Eye (tissue), 1 donor: ENCODE data around the gene GSTM5.
"Not testable (repeated sequence)": the region's sequence is repeated elsewhere in the genome, so short reads cannot be mapped to it uniquely, and the experiment has no call there.

ENCODE experiments used
- DNase-seq: peaks from one replicate; pipeline ENCODE4 v3.0.0-alpha.2; 2015

GSTM5 gene

DNA sequence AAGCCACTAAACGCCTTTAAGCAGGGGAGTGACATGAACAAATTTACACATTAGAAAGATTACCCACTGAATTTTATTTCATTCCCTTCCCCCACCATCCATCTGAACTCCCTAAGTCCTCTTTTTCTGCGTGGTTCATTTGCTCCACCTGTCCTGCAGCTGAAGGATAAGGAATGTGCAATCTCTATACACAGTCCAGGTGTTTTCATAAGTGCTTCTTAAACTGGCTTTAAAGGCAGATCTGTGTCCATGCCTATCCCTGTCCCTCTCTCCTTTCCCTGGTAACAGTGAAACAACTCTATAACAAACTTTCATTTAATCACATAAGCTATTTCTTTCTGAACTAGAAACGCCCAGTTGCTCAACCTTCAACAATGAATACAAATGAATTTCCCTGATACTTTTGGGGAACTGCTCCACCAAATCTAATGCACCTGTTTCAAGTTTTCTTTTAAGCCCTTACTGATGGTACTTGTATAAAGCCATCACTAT, 20.4 kb downstream of the GSTM5 start:
- DNase-seq: no peak

DNA sequence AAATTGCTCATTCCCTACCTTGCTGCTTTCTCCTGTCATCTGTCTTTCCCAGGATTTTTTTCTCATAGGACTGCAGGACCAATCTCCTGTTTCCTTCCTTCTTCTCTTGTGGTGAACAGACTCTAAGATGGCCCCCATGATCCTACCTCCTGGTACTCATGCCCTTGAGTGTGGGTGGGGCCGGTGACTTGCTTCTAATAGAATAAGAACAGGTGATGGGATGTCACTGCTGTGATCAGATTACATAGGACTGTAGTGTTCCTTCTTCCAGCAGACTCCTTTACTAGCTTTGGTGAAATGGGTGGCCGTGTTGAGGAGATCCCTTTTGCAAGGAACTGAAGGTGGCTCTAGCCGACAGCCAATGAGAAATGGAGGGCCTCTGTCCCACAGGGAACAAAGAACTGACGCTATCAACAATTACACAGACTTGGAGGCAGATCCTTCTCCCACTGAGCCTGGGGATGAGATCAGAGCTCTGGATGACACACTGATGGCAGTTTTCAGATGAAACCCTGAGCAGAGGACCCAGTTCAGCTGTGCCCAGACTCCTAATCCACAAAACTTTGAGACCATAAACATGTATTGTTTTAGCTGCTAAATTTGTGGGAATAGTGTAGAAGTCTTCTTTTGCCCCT, 21.3 kb downstream of the GSTM5 start:
- DNase-seq: no peak

DNA sequence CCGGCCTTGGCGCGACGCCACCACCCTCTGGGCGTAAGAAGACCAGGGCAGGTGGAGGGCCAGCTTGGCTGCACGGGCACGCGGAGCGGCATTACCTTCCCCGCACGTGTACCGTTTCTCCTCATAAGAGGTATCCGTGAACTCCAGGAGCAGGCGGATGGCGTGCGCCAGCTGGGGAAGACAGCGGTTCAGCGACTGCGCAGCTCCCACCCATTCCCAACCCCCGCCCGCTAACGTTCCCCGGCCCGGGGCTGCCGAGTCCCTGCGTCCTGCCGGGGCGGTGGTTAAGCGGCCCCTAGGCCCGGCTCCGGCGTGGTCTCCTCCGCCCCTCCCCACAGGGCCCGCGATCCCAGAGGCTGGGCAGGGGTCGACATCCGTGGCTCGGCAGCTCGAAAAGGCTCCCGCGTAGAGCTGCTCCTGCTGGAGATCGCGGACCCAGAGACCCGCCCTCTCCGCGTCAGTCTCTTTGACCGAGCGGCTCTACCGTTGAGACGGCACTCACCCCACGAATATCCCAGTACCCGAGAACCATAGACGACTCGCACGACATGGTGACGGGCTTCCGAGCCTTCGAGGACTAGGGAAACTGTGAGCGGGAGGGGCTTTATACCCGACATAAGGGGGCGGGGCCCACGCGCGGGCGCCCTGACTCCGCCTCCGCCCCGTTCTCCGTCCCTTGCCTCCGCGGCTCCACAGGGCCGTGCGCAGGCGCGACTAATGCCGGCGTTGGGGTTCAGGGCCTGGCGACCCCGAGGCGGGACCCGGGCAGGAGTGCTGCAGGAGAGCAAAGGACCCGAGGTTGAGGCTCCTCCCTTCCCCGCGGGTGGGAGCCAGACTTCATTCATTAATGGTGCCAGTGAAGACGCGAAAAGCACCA, 27.9 kb downstream of the GSTM5 start:
- DNase-seq: peak; percentile 96

DNA sequence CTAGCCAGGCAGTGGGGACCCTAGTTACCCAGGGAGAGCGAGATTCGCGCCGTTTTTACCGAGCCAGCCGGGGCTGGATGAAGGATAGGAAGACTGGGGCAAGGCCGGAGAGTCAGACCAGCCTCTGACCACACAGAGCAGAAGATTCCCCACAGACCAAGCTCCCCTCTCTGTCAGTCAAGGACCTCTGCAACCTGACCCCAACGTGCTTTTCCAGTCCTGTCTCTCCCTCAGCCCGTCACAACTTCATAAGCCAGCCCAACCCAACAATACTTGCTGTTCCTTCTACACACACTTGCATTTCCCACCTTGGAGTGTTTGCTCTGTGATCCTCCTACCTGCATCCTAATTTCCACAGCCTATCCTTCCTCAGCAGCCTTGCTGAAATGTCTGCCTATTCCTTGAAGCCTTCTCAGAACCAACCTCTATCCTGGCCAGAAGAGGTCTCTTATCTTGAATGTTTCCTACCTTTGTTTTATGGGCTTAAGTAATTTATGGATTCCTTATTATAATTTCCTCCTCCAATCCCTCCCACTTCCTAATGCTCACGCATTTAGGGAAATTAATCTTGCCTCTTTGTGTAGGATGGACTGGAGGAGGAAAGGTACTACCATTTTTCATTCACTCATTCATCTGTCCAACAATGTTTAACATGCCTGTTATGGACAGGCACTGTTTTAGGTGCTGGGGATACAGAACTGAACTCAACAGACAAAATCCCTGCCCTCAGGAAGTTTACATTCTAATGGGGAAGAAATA, 28.7 kb downstream of the GSTM5 start, which contains the start of gene GSTM3:
GSTM3 (minus strand) TSS at position 424 of the 759 bp plus-strand sequence. CDS start 751 bp downstream, outside the sequence.
- DNase-seq: no peak

DNA sequence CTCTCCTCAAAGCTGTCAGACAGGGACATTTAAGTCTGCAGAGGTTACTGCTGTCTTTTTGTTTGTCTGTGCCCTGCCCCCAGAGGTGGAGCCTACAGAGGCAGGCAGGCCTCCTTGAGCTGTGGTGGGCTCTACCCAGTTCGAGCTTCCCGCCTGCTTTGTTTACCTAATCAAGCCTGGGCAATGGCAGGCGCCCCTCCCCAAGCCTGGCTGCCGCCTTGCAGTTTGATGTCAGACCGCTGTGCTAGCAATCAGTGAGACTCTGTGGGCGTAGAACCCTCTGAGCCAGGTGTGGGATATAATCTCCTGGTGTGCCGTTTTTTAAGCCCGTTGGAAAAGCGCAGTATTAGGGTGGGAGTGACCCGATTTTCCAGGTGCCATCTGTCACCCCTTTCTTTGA, 36.3 kb downstream of the GSTM5 start:
- DNase-seq: not testable (repeated sequence)

DNA sequence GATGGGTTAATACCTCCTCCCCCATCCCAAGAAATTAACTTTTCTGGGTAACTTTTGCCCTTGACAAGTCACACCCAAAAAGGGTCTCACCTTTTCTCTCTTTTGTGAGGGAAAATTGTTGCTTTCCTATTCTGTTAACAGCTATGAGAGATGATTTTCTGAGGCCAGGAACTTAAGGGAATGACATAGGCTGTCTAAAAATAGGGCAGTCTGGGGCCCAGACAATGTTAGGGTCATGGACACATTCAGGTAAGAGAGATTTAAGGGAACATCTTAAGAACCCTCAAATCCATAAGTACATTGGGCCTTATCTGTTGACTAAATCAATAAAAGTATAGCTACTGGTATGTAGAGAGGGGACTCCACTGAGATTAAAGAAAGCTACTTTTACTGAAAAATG, 37.2 kb downstream of the GSTM5 start:
- no peak for DNase-seq

DNA sequence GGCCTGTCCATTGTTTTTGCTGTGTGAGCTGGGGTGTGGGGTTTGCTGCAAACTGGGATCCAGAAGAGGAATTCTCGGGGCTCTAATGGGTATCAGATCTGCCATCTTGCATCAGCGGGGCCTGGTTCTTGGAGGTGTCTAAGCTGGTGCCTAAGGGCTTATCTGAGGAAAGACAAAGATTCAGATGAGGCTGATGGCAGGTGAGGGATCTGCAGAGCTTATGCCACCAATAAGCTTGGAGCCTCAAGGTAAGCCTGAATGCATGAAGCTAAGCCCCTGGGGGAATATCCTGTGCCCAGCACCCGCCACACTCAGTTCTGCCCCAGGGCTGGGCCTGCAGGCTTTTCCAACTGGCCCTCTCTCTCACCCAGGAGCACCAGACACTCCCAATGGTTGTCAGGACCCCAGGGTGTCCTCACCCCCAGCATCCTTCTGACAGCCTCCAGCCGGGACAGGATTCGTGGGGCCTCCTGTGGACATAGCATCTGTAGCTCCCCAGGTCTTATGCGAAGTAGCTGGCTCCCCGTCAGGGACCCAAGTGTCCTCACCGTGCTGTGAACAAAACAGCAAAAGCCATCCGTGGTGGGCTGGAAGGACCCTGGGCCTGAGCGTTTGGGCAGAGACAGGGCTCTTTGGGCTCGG, 38.3 kb downstream of the GSTM5 start:
- DNase-seq: no peak

DNA sequence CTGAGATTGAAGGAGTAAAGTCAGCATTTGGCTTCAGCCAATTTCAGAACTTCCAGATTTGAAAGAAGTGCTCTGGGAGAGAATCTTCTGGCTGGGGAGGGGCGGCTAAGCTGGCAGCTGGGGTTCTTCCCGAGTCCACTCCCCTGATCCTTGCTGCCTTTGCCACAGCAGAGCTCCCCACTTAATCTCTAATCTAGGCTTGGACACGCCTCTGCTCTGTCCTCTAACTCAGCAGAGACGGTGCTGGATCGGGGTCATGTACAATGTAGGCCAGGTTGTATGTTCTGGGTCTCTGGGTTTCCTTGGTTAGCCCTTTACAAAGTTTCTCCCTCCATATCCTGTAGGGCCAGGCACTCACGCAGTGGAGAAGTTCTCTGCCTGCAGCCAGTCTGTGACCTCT, 38.9 kb downstream of the GSTM5 start:
- no peak for DNase-seq

DNA sequence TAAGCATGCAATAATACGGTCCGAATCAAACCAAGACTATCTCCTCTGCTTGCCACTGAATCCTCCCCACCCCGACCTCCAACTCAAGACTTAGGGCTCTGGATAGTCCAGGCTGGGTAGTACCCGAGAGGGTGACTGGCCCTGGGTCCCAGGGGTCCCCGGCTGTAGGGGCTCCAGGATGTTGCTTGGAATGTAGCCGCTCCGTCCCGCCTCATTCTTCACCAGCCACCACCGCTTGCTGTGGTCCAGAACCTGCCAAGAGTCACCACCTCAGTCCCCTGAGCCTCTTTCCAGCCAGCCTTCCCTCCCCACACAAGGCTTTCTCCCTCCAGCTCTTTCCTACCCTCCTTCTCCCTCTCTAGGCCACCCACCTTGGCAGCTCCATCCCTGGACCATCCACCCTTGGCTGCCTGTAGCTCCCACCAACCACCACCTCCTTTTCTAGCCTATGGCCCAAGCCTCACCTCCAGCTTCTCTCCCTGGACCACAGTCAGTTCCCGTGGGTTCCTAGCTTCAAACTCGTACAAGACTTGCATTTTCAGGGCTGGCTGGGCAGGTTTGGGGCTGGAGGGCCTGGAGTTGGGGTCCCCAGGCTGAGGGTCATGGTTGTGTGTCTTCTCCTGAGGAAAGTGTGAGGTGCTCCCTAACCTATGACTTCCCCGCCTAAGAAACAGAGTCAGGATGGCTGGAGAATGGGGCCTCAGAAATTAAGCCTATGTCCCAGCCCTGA, 39.6 kb downstream of the GSTM5 start:
- DNase-seq: no peak

DNA sequence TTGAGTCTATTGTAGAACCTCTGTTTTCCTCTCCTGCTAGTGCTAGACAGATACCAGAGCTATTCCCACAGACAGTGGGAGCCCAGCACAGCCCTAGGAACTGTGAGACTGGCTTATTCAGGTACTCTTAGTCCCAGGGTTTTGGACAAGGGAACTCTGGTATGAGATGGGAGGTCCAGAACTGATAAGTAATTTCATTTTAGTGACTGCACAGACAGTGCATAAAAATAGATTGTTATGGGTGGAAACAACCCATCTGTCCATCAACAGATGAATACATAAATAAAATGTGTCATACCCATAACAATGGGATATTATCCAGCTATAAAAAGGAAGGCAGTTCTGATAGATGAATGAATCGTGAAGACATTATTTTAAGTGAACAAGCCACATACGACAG, 42.7 kb downstream of the GSTM5 start:
- no peak for DNase-seq

DNA sequence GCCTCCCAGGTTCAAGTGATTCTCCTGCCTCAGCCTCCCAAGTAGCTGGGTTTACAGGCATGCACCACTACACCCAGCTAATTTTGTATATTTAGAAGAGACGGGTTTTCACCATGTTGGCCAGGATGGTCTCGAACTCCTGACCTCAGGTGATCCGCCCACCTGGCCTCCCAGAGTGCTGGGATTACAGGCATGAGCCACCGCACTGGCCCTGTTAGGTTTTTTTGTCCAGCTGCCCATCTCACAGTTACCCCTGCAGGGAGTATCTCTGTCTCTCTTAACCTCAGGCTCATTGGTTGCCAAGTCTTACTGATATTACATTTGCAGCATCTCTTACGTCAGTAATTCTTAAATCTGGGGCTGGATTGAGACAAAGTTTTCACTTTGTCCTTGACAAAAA, 44.3 kb downstream of the GSTM5 start:
- DNase-seq: not testable (repeated sequence)

DNA sequence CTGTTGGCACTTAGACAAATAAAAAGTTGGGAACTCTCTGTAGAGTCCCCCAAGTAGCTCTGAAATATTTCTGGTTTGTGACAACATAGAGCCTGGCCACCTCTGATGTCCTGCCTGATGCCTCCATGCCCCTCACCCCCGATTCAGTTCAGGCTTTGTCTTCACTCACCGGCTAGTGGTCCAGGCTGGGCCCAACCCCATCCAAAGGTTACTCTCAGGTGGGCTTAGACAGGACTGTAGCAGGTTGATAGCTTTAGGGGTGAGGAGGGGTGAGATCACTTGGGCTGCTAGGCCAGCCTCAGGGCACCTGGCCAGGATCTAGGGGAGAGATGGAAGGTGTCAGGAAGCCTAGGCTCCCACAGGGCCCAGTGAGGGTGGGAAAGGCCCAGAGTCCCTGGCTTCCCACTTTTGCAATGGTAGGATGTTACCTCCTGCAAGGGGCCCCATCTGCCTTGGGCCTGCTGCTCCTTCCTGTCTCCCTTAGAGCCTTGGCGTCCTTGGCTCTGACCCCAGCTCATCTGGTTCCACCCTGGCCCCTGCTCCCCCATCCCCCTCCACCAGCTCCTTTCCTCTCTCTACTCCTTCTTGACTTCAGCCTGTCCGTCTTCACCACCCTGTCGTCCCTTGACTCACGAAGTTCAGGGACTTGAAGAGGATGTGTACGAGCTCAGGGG, 44.9 kb downstream of the GSTM5 start:
- no peak for DNase-seq

DNA sequence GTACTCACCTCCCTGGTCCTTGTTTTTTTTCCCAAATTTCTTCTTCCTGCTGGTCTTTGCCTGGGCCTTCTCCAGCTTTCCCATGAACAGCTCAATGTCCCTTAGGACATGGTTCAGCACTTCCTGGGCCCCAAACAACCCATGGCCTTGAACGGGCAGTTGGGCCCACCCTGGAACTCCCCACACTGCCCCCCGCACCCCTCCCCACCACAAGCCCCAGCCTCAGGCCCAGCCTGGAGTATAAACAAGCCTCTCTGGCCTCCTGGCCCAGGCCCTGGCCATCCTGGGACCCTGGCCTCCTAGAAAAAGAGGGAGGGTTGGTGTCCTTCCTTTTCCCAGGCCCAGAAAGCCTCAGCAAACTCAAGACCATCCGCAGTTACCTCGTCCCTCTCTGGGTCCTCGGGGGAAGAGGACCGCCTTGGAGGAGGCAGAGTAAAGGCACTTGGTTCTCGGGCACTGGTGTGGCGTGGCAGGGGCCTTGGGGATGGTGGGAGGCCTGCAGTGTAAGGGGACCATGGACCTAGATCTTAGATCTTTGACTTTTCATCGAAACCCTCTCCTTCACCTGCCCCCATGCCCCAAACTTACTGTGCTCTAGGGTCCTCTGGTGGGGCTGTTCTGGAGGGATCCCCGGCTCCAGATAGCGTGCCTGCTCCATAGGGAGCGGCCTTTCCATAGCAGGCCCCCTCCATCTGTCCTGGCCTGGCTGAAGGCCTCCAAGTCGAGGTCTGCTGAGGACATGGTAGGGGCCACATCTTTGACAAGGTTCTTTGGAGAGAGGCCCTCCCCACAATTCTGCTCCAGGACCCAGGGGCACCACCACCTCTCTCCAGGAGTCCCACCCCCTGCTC, 46.1 kb downstream of the GSTM5 start:
- DNase-seq: no peak

DNA sequence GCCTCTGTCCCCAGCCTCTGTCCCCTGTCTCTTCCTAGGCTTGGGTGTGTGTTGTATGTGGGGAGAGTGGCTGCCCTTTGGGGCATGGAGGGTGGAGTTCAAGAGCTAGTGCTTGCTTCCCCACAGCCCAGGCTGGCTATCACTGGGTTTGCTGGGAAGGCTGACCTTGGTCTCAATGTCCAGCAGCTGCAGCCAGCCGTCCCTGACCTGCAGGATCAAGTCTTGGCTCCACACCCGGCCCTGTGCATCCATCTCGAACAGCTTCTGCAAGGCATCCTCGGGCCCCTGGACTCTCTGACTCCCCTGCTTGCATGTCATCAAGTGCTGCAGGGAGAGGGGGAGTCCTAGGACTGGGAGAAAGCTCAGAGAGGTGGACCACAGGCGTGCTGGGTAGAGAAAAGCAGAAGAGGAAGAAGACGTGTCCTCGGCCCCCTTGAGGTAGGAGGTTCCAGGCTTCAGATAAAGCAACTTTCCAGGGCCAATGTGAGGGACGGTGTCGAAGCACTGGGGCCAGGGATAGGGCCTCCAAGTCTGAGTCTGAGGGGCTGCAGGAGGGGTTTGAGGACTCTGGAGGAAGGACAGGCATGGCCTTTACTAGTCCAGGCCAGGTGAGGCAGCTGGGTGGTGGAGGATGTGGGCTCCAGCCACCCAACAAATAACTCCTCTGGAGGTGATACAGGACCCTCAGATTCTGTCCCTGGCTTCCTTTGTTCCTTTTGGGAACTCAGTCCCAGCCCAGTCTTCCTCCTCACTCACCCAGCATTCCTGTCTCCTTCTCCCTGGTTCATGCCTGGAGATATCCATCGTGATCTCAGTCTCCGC, 47.7 kb downstream of the GSTM5 start:
- no peak for DNase-seq

DNA sequence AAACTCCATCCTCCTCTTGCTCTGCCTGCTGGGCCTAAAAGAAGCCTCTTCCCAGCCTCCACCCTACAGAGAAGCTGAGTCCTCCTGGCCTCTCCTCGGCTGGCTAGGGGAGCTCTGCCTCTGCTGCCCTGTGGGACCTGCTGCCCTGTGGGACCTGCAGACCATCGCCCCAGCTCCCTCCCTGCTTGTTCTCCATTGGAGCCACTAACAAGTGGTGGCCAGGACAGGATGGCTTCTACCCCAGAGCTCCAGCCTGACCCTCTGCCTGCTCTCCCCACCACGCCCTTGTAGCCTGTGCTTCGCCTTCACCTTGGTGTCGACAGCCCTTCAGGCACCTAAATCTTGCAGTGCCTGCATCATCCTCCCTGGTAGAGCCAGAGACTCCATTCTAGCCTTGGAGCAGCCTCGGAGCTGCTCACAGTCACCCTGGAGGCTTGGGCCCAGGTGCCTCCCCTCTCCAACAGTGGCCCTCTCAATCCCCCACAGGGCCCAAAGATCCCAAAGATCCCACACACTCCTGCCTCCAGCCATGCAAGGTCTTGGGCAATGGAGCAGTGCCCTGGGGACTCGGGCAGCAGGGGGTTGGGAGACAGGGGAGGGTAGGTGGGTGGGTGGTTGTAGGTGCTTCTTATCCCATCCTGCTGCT, 48.7 kb downstream of the GSTM5 start:
- DNase-seq: no peak

DNA sequence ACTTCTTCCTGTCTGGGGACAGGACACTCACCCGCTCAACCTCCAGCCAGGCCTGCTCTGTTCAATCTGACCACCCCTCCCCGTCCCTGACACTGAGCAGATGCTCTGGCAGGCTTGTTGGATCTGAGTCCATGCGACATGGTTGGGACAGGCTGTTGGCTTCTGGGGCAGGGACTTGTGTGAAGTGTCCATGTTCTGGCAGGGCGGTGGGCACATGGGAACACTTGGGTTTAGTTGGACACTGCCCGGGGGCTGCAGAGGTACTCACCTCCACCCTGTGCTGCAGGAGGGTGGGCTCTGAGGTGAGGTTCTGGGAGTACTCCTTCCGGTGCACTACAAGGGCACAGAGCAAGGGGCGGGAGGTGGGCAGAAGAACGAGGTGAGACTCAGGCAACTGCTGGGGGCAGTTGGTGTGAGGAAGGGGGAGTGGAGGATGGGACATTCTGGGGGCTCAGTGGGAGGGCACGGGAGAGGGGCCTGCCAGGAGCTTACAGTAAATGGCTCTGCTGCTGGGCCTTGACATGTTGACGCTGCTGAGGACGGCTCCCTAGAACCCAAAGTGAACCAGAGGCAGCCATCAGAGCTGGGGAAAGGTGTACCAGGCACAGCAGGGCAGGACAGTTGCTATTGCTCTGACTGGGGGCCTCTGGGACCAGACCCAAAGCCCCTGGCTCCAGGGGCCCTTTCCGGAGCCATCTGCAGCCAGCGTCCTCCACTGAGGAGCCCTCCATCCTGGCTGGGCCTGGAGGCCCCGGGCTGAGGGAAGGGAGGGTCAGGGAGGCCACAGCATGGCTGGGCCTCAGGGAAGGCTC, 49.4 kb downstream of the GSTM5 start:
- DNase-seq: peak; percentile 50

DNA sequence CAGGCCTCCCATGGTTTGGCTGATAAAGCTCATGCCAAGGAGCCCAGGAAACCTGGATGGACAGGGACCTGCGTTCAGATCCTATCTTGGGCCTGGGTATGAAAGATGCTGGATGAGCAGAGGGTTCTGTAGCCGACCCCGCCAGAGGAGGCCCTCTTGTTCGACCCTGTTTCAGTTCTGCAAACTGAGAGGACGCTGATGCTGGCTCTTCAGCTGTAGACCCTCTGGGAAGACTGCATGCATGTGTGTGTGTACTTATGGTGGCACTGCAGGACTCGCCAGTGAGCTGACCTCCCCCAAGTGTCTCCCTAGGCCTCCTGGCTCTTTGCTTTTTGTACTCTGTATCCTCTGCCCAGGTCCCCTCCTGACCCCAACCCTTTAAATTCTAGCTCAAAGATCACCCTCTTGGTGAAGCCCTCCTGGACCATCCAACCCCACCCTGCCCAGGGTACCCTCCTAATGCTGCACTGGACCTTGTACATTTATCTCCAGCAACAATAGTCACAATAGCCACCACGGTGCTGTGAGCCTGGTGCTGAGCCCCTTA, 50.1 kb downstream of the GSTM5 start:
- DNase-seq: no peak
